Measurements from ENCODE around the gene DIDO1. TPM values are rescaled to one million over a fixed set of nuclear protein-coding genes. Genes with fewer than 3 reads are reported as not detected.

DIDO1 gene
- total and polyA plus RNA-seq, 2 of the 13 experiments (the other 11 are each of a cell fraction or from before 2014, with no cell fraction given), result 75.0 to 75.1 TPM

DNA sequence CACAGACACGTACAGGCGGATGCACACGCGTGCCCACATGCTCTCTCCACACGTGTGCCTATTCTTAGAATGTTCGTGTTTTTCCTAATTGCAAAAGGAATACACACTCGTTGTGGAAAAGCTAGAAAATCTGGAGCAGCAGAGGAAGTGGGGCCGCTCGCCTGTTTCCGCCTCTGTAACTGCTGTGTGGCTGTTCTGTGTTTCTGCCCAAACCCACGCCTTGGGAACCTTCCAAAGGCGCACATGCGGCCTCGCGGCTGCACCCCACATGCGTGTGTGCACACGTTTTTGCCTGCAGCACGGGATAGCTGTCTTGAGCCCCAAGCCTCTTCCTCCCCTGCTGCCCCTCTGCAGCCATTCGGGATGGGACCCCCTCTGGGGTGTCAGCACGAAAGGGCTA is 38.4 kb upstream of the DIDO1 start:
- no peaks in the 10 kb centered on the region for H3K27me3 ChIP-seq (ENCODE audit: control insufficient read depth in 1 of 2, insufficient read depth in 2 of 2, low read length in 2 of 2)
- CTCF ChIA-PET (ENCODE audit: low intra/inter-chr PET ratio, low total read pairs), result no interaction called here
- H3K36me3 ChIP-seq (replicated peaks in 1 of 2; ENCODE audit: control insufficient read depth in 1 of 2, insufficient read depth in 2 of 2, low read length in 2 of 2), result peaks cover 61 to 67% of the 10 kb centered on the region in 2 experiments
- no peak overlapping the region for H3K27ac ChIP-seq (ENCODE audit: extremely low read length, insufficient read depth, low read length)
- no peaks in the 10 kb centered on the region for H3K9me3 ChIP-seq (ENCODE audit: low read length)
- ATAC-seq (no peak), DNase-seq (ENCODE audit: low spot score) (no peak), FAIRE-seq (no peak)
- 97% methylated on average over 19 of the region's 20 CpGs for WGBS (ENCODE audit: low lambda C conversion rate)
- H3K4me3 ChIP-seq (replicated peaks in 1 of 3; ENCODE audit: insufficient read depth in 1 of 3, low read depth in 2 of 3, low read length in 3 of 3), result no peak overlapping the region
- H3K9ac ChIP-seq (ENCODE audit: insufficient read depth, low read depth, low read length), result no peak overlapping the region
- no peaks in the 10 kb centered on the region for H3K79me2 ChIP-seq (ENCODE audit: insufficient read depth, low read length)
- intact Hi-C loops (cut with micrococcal nuclease; ENCODE audit: unreplicated experiment) (no loop called here), in situ Hi-C loops (cut with HindIII; ENCODE audit: extremely low pct_ligation_motif_present, low pct_unique_long_range_greater_than_20kb) (no loop called here)
- H4K20me1 ChIP-seq (ENCODE audit: insufficient read depth, low read length), result peaks cover 69% of the 10 kb centered on the region; the same call in 1 of the 2 replicates
- POLR2A ChIA-PET, result no interaction called here
- no peak overlapping the region for H2AFZ ChIP-seq (ENCODE audit: low read length)
- H3K4me2 ChIP-seq (ENCODE audit: low read depth, low read length), result no peak overlapping the region
- BruUV-seq (replicated peaks), result no TSS peak
- H3K4me1 ChIP-seq (ENCODE audit: insufficient read depth, low read length), result peaks cover 10% of the 10 kb centered on the region
- TF ChIP-seq GABPB1 (CRISPR knock-in tag; IDR thresholded peaks at IDR 0.05), result 0 out of 2 replicates have a peak, but pooled peaks have one; percentile 19
- TF ChIP-seq ATF1 (CRISPR knock-in tag; IDR thresholded peaks at IDR 0.05), result no peak
- TF ChIP-seq FLYWCH1 (CRISPR knock-in tag; IDR thresholded peaks at IDR 0.05), result no peak
- TF ChIP-seq ZNF24 (IDR thresholded peaks at IDR 0.05), result no peak
- TF ChIP-seq ZNF768 (CRISPR knock-in tag; IDR thresholded peaks at IDR 0.05), result 0 out of 2 replicates have a peak, but pooled peaks have one; percentile 8
- TF ChIP-seq PREB (CRISPR knock-in tag; IDR thresholded peaks at IDR 0.05), result no peak
- no peak for TF ChIP-seq ZFP62 (CRISPR knock-in tag; IDR thresholded peaks at IDR 0.05)
- no peak for TF ChIP-seq ZNF362 (CRISPR knock-in tag; IDR thresholded peaks at IDR 0.05; ENCODE audit: borderline replicate concordance)
- no peak for TF ChIP-seq GZF1 (CRISPR knock-in tag; IDR thresholded peaks at IDR 0.05)
- TF ChIP-seq ZNF687 (CRISPR knock-in tag; IDR thresholded peaks at IDR 0.05), result no peak
- no peak for TF ChIP-seq HNF4A (CRISPR knock-in tag; IDR thresholded peaks at IDR 0.05)
- no peak for TF ChIP-seq TRIM22 (IDR thresholded peaks at IDR 0.05)
- no peak for TF ChIP-seq ZNF496 (CRISPR knock-in tag; IDR thresholded peaks at IDR 0.05; ENCODE audit: insufficient replicate concordance)
- TF ChIP-seq ERF (CRISPR knock-in tag; IDR thresholded peaks at IDR 0.05), result no peak
- no peak for TF ChIP-seq TOPORS (CRISPR knock-in tag; IDR thresholded peaks at IDR 0.05)
- TF ChIP-seq HNF4G (IDR thresholded peaks at IDR 0.05; ENCODE audit: borderline replicate concordance, low read depth, low read length), result no peak
- TF ChIP-seq HNF4G (CRISPR knock-in tag; IDR thresholded peaks at IDR 0.05; ENCODE audit: borderline replicate concordance, low read depth), result no peak
- TF ChIP-seq MYC (CRISPR knock-in tag; IDR thresholded peaks at IDR 0.05; ENCODE audit: borderline replicate concordance), result no peak
- no peak for TF ChIP-seq RXRA (CRISPR knock-in tag; IDR thresholded peaks at IDR 0.05)
- TF ChIP-seq AKAP8 (CRISPR knock-in tag; IDR thresholded peaks at IDR 0.05), result no peak

Measured in HepG2 (cell line).